ENCODE measurements around the gene TPCN2.

DNA sequence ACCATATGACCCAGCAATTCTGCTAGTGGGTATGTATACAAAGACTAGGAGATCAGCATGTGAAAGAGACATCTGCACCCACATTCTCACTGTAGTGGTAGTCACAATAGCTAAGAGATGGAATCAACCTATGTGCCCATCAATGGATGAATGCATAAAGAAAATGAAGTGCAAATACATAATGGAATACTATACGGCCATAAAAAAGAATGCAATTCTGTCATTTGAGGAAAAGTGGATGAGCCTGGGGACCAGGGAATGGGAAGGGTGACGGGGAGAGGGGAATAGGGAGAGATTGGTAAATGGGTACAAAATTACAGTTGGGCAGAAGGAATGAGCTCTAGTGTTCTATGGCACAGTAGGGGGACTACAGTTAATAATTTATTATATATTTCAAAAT lies 80.3 kb downstream of the TPCN2 start:
- TF ChIP-seq, protein P1, sequence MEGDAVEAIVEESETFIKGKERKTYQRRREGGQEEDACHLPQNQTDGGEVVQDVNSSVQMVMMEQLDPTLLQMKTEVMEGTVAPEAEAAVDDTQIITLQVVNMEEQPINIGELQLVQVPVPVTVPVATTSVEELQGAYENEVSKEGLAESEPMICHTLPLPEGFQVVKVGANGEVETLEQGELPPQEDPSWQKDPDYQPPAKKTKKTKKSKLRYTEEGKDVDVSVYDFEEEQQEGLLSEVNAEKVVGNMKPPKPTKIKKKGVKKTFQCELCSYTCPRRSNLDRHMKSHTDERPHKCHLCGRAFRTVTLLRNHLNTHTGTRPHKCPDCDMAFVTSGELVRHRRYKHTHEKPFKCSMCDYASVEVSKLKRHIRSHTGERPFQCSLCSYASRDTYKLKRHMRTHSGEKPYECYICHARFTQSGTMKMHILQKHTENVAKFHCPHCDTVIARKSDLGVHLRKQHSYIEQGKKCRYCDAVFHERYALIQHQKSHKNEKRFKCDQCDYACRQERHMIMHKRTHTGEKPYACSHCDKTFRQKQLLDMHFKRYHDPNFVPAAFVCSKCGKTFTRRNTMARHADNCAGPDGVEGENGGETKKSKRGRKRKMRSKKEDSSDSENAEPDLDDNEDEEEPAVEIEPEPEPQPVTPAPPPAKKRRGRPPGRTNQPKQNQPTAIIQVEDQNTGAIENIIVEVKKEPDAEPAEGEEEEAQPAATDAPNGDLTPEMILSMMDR (IDR thresholded peaks at IDR 0.05; ENCODE audit: control extremely low read depth in 1 of 3, insufficient read depth in 1 of 3, low read depth in 1 of 3, low read length in 3 of 3): no peak
- no peak for TF ChIP-seq ZNF274 (IDR thresholded peaks at IDR 0.05; ENCODE audit: borderline replicate concordance, extremely low read depth, low read length)
- no peak for TF ChIP-seq NRF1 (IDR thresholded peaks at IDR 0.05; ENCODE audit: low read depth, low read length)
- no peak for TF ChIP-seq TAF1 (IDR thresholded peaks at IDR 0.05; ENCODE audit: low read depth, low read length)
- no peak for TF ChIP-seq CREB1 (IDR thresholded peaks at IDR 0.05)
- TF ChIP-seq, protein P2, sequence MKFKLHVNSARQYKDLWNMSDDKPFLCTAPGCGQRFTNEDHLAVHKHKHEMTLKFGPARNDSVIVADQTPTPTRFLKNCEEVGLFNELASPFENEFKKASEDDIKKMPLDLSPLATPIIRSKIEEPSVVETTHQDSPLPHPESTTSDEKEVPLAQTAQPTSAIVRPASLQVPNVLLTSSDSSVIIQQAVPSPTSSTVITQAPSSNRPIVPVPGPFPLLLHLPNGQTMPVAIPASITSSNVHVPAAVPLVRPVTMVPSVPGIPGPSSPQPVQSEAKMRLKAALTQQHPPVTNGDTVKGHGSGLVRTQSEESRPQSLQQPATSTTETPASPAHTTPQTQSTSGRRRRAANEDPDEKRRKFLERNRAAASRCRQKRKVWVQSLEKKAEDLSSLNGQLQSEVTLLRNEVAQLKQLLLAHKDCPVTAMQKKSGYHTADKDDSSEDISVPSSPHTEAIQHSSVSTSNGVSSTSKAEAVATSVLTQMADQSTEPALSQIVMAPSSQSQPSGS (IDR thresholded peaks at IDR 0.05; ENCODE audit: low read length): no peak
- TF ChIP-seq POLR2AphosphoS5 (IDR thresholded peaks at IDR 0.05; ENCODE audit: low read depth, low read length): no peak
- TF ChIP-seq FOSL1 (IDR thresholded peaks at IDR 0.05; ENCODE audit: insufficient read depth, low read depth, low read length): no peak
- TF ChIP-seq TCF12 (IDR thresholded peaks at IDR 0.05; ENCODE audit: low read depth, low read length): no peak
- no peak for TF ChIP-seq PHF8 (conservative IDR thresholded peaks at IDR 0.05; ENCODE audit: low read depth, low read length)
- no peak for TF ChIP-seq EP300 (IDR thresholded peaks at IDR 0.05; ENCODE audit: borderline replicate concordance in 1 of 2, low read depth in 2 of 2, low read length in 2 of 2)
- no peak for TF ChIP-seq HDAC6 (IDR thresholded peaks at IDR 0.05; ENCODE audit: low read depth, low read length)
- TF ChIP-seq CHD2 (IDR thresholded peaks at IDR 0.05; ENCODE audit: low read length): no peak
- TF ChIP-seq, protein P3, sequence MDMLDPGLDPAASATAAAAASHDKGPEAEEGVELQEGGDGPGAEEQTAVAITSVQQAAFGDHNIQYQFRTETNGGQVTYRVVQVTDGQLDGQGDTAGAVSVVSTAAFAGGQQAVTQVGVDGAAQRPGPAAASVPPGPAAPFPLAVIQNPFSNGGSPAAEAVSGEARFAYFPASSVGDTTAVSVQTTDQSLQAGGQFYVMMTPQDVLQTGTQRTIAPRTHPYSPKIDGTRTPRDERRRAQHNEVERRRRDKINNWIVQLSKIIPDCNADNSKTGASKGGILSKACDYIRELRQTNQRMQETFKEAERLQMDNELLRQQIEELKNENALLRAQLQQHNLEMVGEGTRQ (IDR thresholded peaks at IDR 0.05; ENCODE audit: low read length): no peak
